Neuronal stem cell (in vitro differentiated cells): ENCODE data around the gene THADA.

Source experiments
- DNase-seq: peaks from one replicate; pipeline ENCODE4 v3.0.0-alpha.2; 2013; ENCODE audit warnings: low spot score
- H2AFZ ChIP-seq: one replicate; pipeline ENCODE4 v1.6.1; 2013; ENCODE audit warnings: mild to moderate bottlenecking, low read length, inconsistent platforms
- H2AK5ac ChIP-seq: 2 replicates; pipeline ENCODE4 v1.6.1; 2013; ENCODE audit warnings: low read depth, mild to moderate bottlenecking, inconsistent platforms, low read length, moderate library complexity, mixed read lengths
- H2BK120ac ChIP-seq: 2 replicates; pipeline ENCODE4 v1.6.1; 2013; ENCODE audit warnings: low read depth, mild to moderate bottlenecking, inconsistent platforms, low read length, moderate library complexity, mixed read lengths
- H2BK12ac ChIP-seq: one replicate; pipeline ENCODE4 v1.6.1; 2013; ENCODE audit warnings: low read length, inconsistent platforms
- H2BK15ac ChIP-seq: 2 replicates; pipeline ENCODE4 v1.6.1; 2013; ENCODE audit warnings: mild to moderate bottlenecking, low read length, inconsistent platforms, mixed read lengths
- H2BK5ac ChIP-seq: one replicate; pipeline ENCODE4 v1.6.1; 2013; ENCODE audit warnings: inconsistent platforms, mild to moderate bottlenecking, low read length, moderate library complexity
- H3K14ac ChIP-seq: one replicate; pipeline ENCODE4 v1.6.1; 2013; ENCODE audit warnings: low read length, inconsistent platforms
- H3K18ac ChIP-seq: 2 replicates; pipeline ENCODE4 v1.6.1; 2013; ENCODE audit warnings: low read length, inconsistent platforms
- H3K23ac ChIP-seq: 2 replicates; pipeline ENCODE4 v1.6.1; 2013; ENCODE audit warnings: low read depth, mild to moderate bottlenecking, mixed read lengths, low read length, inconsistent platforms; ENCODE audit not compliant: poor library complexity
- H3K27ac ChIP-seq: replicated peaks from 3 replicates; pipeline ENCODE4 v1.5.1; 2013; ENCODE audit warnings: low read length, inconsistent platforms
- H3K27me3 ChIP-seq, 3 experiments: 2 replicates each; pipeline ENCODE4 v1.6.1; 2013; ENCODE audit warnings: low read length in 3 of 3, mild to moderate bottlenecking in 2 of 3, inconsistent platforms in 1 of 3, low read depth in 1 of 3, mixed read lengths in 1 of 3, moderate library complexity in 1 of 3; ENCODE audit not compliant: control insufficient read depth in 3 of 3, insufficient read depth in 3 of 3
- H3K36me3 ChIP-seq, 2 donors: replicated peaks in 1 of 2; 2 replicates each; pipeline ENCODE4 v1.6.1; 2013; ENCODE audit warnings: low read length in 2 of 2; ENCODE audit not compliant: control insufficient read depth in 2 of 2, insufficient read depth in 2 of 2
- H3K4ac ChIP-seq: 2 replicates; pipeline ENCODE4 v1.6.1; 2013; ENCODE audit warnings: inconsistent platforms, mild to moderate bottlenecking, low read length, moderate library complexity
- H3K4me1 ChIP-seq, 2 donors: 1 replicate in 1 of 2; 2 replicates in 1 of 2; pipeline ENCODE4 v1.6.1; 2013; ENCODE audit warnings: low read length in 2 of 2, low read depth in 1 of 2; ENCODE audit not compliant: control insufficient read depth in 2 of 2, insufficient read depth in 1 of 2
- H3K4me2 ChIP-seq: one replicate; pipeline ENCODE4 v1.6.1; 2013; ENCODE audit warnings: mild to moderate bottlenecking, low read length, inconsistent platforms; ENCODE audit not compliant: insufficient read depth, poor library complexity, severe bottlenecking
- H3K4me3 ChIP-seq, 2 donors: 2 replicates each; pipeline ENCODE4 v1.5.1; 2013; ENCODE audit warnings: low read length in 2 of 2, mild to moderate bottlenecking in 2 of 2, inconsistent platforms in 1 of 2, moderate library complexity in 1 of 2
- H3K79me1 ChIP-seq: one replicate; pipeline ENCODE4 v1.6.1; 2013; ENCODE audit warnings: low read depth, mild to moderate bottlenecking, inconsistent platforms, low read length, moderate library complexity
- H3K9ac ChIP-seq: one replicate; pipeline ENCODE4 v1.6.1; 2013; ENCODE audit warnings: mild to moderate bottlenecking, low read depth, low read length, inconsistent platforms; ENCODE audit not compliant: poor library complexity
- H3K9me3 ChIP-seq, 2 donors: replicated peaks in 1 of 2; 2 replicates each; pipeline versions ENCODE3 to v1.6.1; 2013; ENCODE audit warnings: low read length in 2 of 2, mild to moderate bottlenecking in 2 of 2, inconsistent platforms in 1 of 2, low read depth in 1 of 2, mixed read lengths in 1 of 2, moderate library complexity in 1 of 2; ENCODE audit not compliant: control insufficient read depth in 2 of 2, insufficient read depth in 1 of 2
- H4K8ac ChIP-seq: one replicate; pipeline ENCODE4 v1.6.1; 2013; ENCODE audit warnings: low read depth, mild to moderate bottlenecking, inconsistent platforms, low read length, moderate library complexity
- H4K91ac ChIP-seq: one replicate; pipeline ENCODE4 v1.6.1; 2013; ENCODE audit warnings: low read length, low read depth, mild to moderate bottlenecking, inconsistent platforms; ENCODE audit not compliant: poor library complexity
- WGBS, 2 donors: extraction: QIAGEN DNeasy Blood & Tissue Kit; methylation state at CpG; one replicate each; pipeline ENCODE4 v1.1.7; 2013; ENCODE audit warnings: missing lambda C conversion rate in 2 of 2, mixed read lengths in 1 of 2; ENCODE audit not compliant: insufficient read length in 2 of 2, insufficient replicate concordance in 1 of 2; ENCODE audit errors: extremely low coverage in 2 of 2; 5-methylcytosine and 5-hydroxymethylcytosine counted together

THADA gene

DNA sequence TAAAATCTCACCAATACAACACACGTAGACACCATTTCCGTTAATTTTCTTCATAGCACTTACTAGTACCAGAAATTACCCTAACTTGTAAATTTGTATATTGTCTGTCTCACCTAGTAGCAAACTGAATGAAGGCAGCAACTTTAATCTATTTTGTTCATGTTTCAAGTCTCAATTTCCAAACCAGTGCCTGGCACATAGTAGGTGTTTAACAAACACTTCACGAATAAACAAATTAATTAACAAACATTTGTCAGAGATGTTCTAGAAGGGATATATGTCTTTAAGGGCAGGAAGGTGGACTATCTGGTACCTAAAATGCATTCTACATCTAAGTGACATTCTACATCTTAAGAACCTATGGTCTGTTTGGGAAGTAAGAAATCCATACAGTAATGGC lies 963 bp downstream of the THADA start:
- Histone ChIP-seq H3K27me3 (no peaks in the 10 kb centered on the region), H4K91ac (no peak overlapping the region)

DNA sequence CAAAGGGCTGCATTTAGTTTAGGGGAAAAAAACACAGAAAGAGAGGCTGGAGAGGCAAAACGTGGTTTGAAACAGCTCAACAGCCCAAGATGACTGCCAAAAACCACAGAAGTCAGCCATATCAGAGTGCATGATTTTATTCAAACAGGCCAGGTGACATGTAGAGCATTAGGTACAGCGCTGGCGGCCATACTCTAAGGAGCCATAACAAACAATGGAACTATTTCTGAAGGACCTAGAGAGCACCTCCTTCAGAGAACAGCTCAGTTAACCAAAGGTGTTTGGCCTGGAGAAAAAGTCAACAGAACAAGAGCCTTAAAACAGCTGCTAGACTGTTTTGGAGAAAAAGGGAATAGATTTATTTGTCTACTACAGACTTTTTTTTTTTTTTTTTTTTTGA lies 2.6 kb downstream of the THADA start:
- no peak overlapping the region for H3K4ac ChIP-seq
- H3K9ac ChIP-seq, result no peak overlapping the region
- no peak overlapping the region for H2BK5ac ChIP-seq
- WGBS, 2 donors, result no CpG with 5 or more reads among the region's 3 CpGs
- H3K4me2 ChIP-seq, result no peak overlapping the region
- H3K79me1 ChIP-seq, result no peaks in the 10 kb centered on the region
- H3K4me1 ChIP-seq, result peaks cover 0 to 3% of the 10 kb centered on the region in 2 donors
- H3K36me3 ChIP-seq, result peaks cover 1 to 39% of the 10 kb centered on the region in 2 donors
- H3K14ac ChIP-seq, result no peak overlapping the region
- H3K4me3 ChIP-seq, result no peak overlapping the region
- H2BK12ac ChIP-seq, result no peak overlapping the region
- H2AK5ac ChIP-seq, result no peak overlapping the region
- no peak overlapping the region for H2BK15ac ChIP-seq
- H2AFZ ChIP-seq, result no peak overlapping the region
- no peak for DNase-seq
- no peak overlapping the region for H4K8ac ChIP-seq
- H3K9me3 ChIP-seq, result peaks cover 0 to 4% of the 10 kb centered on the region in 2 donors
- no peak overlapping the region for H3K18ac ChIP-seq
- no peak overlapping the region for H2BK120ac ChIP-seq
- H3K27ac ChIP-seq, result no peak overlapping the region
- no peak overlapping the region for H4K91ac ChIP-seq
- H3K23ac ChIP-seq, result no peak overlapping the region
- H3K27me3 ChIP-seq, result no peaks in the 10 kb centered on the region

More for the DNA sequence above, 963 bp downstream of the THADA start:
- Histone ChIP-seq H2AFZ (peak overlapping the region; percentile 96), H3K4ac (no peak overlapping the region), H3K4me2 (peak overlapping the region; percentile 63), H2BK15ac (no peak overlapping the region), H3K23ac (no peak overlapping the region), H3K4me3 (peak overlapping the region in 1 of 2 donors; percentile 79), H3K27ac (no peak overlapping the region), H3K79me1 (no peaks in the 10 kb centered on the region), H4K8ac (no peak overlapping the region), H3K18ac (no peak overlapping the region), H3K9ac (no peak overlapping the region), H3K36me3 (peaks cover 0 to 23% of the 10 kb centered on the region in 2 donors), H2BK12ac (no peak overlapping the region), H3K4me1 (peaks cover 0 to 3% of the 10 kb centered on the region in 2 donors), H2BK5ac (no peak overlapping the region), H3K14ac (no peak overlapping the region), H2BK120ac (no peak overlapping the region), H2AK5ac (no peak overlapping the region), H3K9me3 (no peaks in the 10 kb centered on the region)
- DNase-seq, result no peak
- WGBS, 2 donors, result 100% methylated on average over 2 of the region's 3 CpGs

DNA sequence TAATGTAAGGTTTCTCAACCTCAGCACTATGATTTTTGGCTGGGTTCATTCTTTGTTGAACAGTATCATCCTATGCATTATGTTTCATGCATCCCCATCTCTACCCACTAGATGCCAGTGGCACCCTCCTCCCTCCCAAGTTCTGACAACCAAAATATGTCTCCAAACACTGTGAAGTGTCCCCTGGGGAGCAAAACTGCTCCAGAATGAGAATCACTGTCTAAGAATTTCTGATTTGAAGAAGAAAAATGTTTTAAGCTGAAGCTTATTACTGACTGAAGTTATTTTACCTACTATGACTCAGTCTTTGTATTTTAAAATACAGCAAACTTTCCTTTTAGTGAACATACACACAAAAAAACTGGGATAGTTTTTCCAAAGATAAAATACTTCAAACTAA lies 3.4 kb downstream of the THADA start:
- Histone ChIP-seq H3K23ac (no peak overlapping the region), H3K14ac (no peak overlapping the region), H3K9ac (no peak overlapping the region), H3K4me2 (no peak overlapping the region), H2BK120ac (no peak overlapping the region), H4K8ac (no peak overlapping the region), H2BK5ac (no peak overlapping the region), H4K91ac (no peak overlapping the region), H3K9me3 (peaks cover 0 to 6% of the 10 kb centered on the region in 2 donors), H2AK5ac (no peak overlapping the region), H3K4me1 (peaks cover 0 to 3% of the 10 kb centered on the region in 2 donors), H3K79me1 (no peaks in the 10 kb centered on the region), H3K27me3 (no peaks in the 10 kb centered on the region), H3K18ac (no peak overlapping the region), H3K36me3 (peaks cover 1 to 41% of the 10 kb centered on the region in 2 donors), H3K4ac (no peak overlapping the region), H2BK12ac (no peak overlapping the region), H2BK15ac (no peak overlapping the region), H3K27ac (no peak overlapping the region), H3K4me3 (no peak overlapping the region), H2AFZ (no peak overlapping the region)
- no peak for DNase-seq

DNA sequence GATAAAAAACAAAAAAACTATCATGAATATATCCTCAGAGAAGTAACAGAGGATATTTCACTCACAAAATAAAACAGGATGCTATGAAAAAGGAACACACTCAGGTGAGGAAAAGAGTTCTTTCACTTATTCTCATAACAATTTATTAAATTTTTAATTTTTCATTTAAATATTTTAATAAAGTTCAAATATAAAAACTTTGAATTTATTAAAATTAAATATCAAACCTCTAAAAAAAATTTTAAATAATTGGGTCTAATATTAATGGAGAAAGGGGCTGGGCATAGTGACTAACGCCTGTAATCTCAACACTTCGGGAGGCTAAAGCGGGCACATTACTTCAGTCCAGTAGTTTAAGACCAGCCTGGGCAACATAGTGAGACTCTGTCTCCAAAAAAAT lies 10.1 kb downstream of the THADA start:
- no peaks in the 10 kb centered on the region for H3K4me1 ChIP-seq
- H2AFZ ChIP-seq, result no peak overlapping the region
- no peaks in the 10 kb centered on the region for H3K79me1 ChIP-seq
- no peak overlapping the region for H4K8ac ChIP-seq
- H2BK12ac ChIP-seq, result no peak overlapping the region
- no peaks in the 10 kb centered on the region for H3K27me3 ChIP-seq
- no peak overlapping the region for H2AK5ac ChIP-seq
- no peak for DNase-seq
- no peak overlapping the region for H2BK15ac ChIP-seq
- no peak overlapping the region for H3K27ac ChIP-seq
- no peak overlapping the region for H3K23ac ChIP-seq
- no CpG with 5 or more reads among the region's 3 CpGs for WGBS, 2 donors
- no peak overlapping the region for H3K18ac ChIP-seq
- no peak overlapping the region for H2BK120ac ChIP-seq
- peaks cover 0 to 6% of the 10 kb centered on the region in 2 donors for H3K9me3 ChIP-seq
- no peak overlapping the region for H3K4me2 ChIP-seq
- H3K4me3 ChIP-seq, result no peak overlapping the region
- H4K91ac ChIP-seq, result no peak overlapping the region
- H2BK5ac ChIP-seq, result no peak overlapping the region
- no peak overlapping the region for H3K9ac ChIP-seq
- no peak overlapping the region for H3K14ac ChIP-seq
- H3K36me3 ChIP-seq, result peaks cover 1 to 86% of the 10 kb centered on the region in 2 donors
- H3K4ac ChIP-seq, result no peak overlapping the region
